ENCODE data around the gene AP1S2.

DNA sequence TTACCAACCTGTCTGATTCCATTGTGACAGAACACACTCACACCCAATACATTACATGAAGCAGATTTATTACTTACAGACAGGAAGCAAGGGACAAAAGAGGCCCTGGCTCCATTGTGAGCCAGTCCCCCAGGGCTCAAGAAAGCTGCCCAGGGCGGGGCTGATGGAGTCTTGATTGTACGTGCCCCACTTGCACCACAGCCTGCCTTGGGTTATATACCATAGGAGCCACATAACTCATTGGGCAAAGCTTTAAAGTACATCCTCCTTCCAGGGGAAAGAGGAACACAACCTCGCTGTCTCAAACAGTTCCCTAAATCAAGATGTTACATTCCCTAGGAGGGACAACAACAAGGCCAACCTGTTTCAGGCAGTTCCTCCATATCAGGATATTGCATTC, 67.7 kb downstream of the AP1S2 start:
- no peak for TF ChIP-seq CTCF (IDR thresholded peaks at IDR 0.05; ENCODE audit: low read depth, low read length, poor library complexity, severe bottlenecking)
- TF ChIP-seq EZH2phosphoT487 (IDR thresholded peaks at IDR 0.05; ENCODE audit: borderline replicate concordance, low read length): no peak
